H1 (cell line): Measurements from ENCODE around the gene OTOP3. TPM values are rescaled to one million over a fixed set of nuclear protein-coding genes. Genes with fewer than 3 reads are reported as not detected.
A peak's percentile ranks its signal among the peaks of the same experiment; 100 is the strongest.

ENCODE experiments used
- CTCF ChIA-PET: fragments of 300-600 bp; sonication (Branson Sonifier 250); formaldehyde crosslinking; loops from one replicate; lab custom pipeline; 2021; ENCODE audit not compliant: partially characterized antibody; lab: Charles Lee
- POLR2A ChIA-PET: fragments of 300-600 bp; sonication (Branson Sonifier 250); formaldehyde crosslinking; loops from one replicate; lab custom pipeline; 2021; ENCODE audit warnings: inconsistent platforms; ENCODE audit not compliant: partially characterized antibody; lab: Charles Lee
- DNase-seq, 2 experiments: peaks; one replicate each; pipeline versions ENCODE4 v3.0.0 to v3.0.0-alpha.2; 2010 to 2022; ENCODE audit warnings: low spot score in 2 of 2, low read depth in 1 of 2, mixed read lengths in 1 of 2
- FAIRE-seq: peaks from 2 replicates; lab custom pipeline; 2011; peaks lifted over from hg19 to GRCh38; lab: Jason Lieb, UNC
- H2AFZ ChIP-seq: 2 replicates; pipeline ENCODE4 v1.8.1; 2012; ENCODE audit warnings: low read length, inconsistent platforms
- H2AK5ac ChIP-seq: 2 replicates; pipeline ENCODE4 v1.6.1; 2013; ENCODE audit warnings: low read depth, low read length
- H2BK120ac ChIP-seq: replicated peaks from 2 replicates; pipeline ENCODE3; 2013; ENCODE audit warnings: low read depth, low read length, inconsistent platforms
- H2BK12ac ChIP-seq: 2 replicates; pipeline ENCODE4 v1.6.1; 2013; ENCODE audit warnings: low read depth, low read length
- H2BK15ac ChIP-seq: 2 replicates; pipeline ENCODE4 v1.6.1; 2013; ENCODE audit warnings: low read length
- H2BK20ac ChIP-seq: 2 replicates; pipeline ENCODE4 v1.6.1; 2013; ENCODE audit warnings: low read length
- H2BK5ac ChIP-seq: 2 replicates; pipeline ENCODE4 v1.6.1; 2013; ENCODE audit warnings: low read depth, low read length
- H3K14ac ChIP-seq: 2 replicates; pipeline ENCODE4 v1.6.1; 2013; ENCODE audit warnings: inconsistent platforms; ENCODE audit not compliant: insufficient read length
- H3K18ac ChIP-seq: 2 replicates; pipeline ENCODE4 v1.6.1; 2013; ENCODE audit warnings: low read length; ENCODE audit errors: extremely low read depth
- H3K23ac ChIP-seq: 2 replicates; pipeline ENCODE4 v1.6.1; 2013; ENCODE audit warnings: inconsistent platforms; ENCODE audit not compliant: insufficient read length
- H3K23me2 ChIP-seq: 2 replicates; pipeline ENCODE4 v1.6.1; 2013; ENCODE audit warnings: low read depth, low read length
- H3K27ac ChIP-seq: 2 replicates; pipeline ENCODE4 v1.6.1; 2011; ENCODE audit warnings: low read depth, low read length, inconsistent platforms
- H3K27me3 ChIP-seq, 4 experiments: replicated peaks in 1 of 4; 1 replicate in 1 of 4; 2 replicates in 3 of 4; pipeline versions ENCODE4 v1.6.1 to v1.8.1; 2011 to 2013; ENCODE audit warnings: low read length in 3 of 4, mild to moderate bottlenecking in 3 of 4, inconsistent platforms in 2 of 4, mixed read lengths in 2 of 4, moderate library complexity in 1 of 4; ENCODE audit not compliant: control insufficient read depth in 3 of 4, insufficient read depth in 3 of 4; ENCODE audit errors: extremely low read depth in 1 of 4
- H3K36me3 ChIP-seq, 4 experiments: 2 replicates each; pipeline versions ENCODE4 v1.6.1 to v1.8.1; 2011 to 2013; ENCODE audit warnings: mild to moderate bottlenecking in 4 of 4, low read length in 3 of 4, moderate library complexity in 2 of 4, control low read depth in 1 of 4, inconsistent platforms in 1 of 4; ENCODE audit not compliant: insufficient read depth in 4 of 4, control insufficient read depth in 2 of 4
- H3K4ac ChIP-seq: replicated peaks from 2 replicates; pipeline ENCODE3; 2013; ENCODE audit warnings: low read length, low read depth, mixed read lengths, inconsistent platforms; ENCODE audit not compliant: insufficient read length
- H3K4me1 ChIP-seq, 4 experiments: replicated peaks in 1 of 4; 1 replicate in 1 of 4; 2 replicates in 3 of 4; pipeline versions ENCODE4 v1.6.1 to v1.8.1; 2011 to 2013; ENCODE audit warnings: low read length in 3 of 4, inconsistent platforms in 2 of 4, mixed read lengths in 1 of 4; ENCODE audit not compliant: insufficient read depth in 4 of 4, control insufficient read depth in 3 of 4
- H3K4me2 ChIP-seq, 2 experiments: 2 replicates each; pipeline versions ENCODE4 v1.6.1 to v1.8.1; 2011 to 2013; ENCODE audit warnings: low read depth in 2 of 2, low read length in 2 of 2, control low read depth in 1 of 2, inconsistent platforms in 1 of 2, mild to moderate bottlenecking in 1 of 2; ENCODE audit not compliant: insufficient read depth in 1 of 2
- H3K4me3 ChIP-seq, 4 experiments: fragments of 200-600, 300-600 bp in 1 of 4; sonication (generic), shearing (Covaris generic), sonication (Bioruptor Twin) in 1 of 4; 2 replicates each; pipeline versions ENCODE4 v1.5.1 to v1.8.1; 2011 to 2016; ENCODE audit warnings: low read length in 4 of 4, low read depth in 3 of 4, control low read depth in 2 of 4, inconsistent platforms in 2 of 4, mild to moderate bottlenecking in 2 of 4, mixed read lengths in 1 of 4, moderate library complexity in 1 of 4; ENCODE audit not compliant: insufficient read depth in 2 of 4; ENCODE audit errors: extremely low read depth in 1 of 4
- H3K56ac ChIP-seq: replicated peaks from 2 replicates; pipeline ENCODE3; 2013; ENCODE audit warnings: low read depth, mild to moderate bottlenecking, mixed read lengths, low read length, inconsistent platforms; ENCODE audit not compliant: insufficient read length
- H3K79me1 ChIP-seq: 2 replicates; pipeline ENCODE4 v1.6.1; 2013; ENCODE audit warnings: low read depth, low read length, control low read depth
- H3K79me2 ChIP-seq, 2 experiments: 2 replicates each; pipeline versions ENCODE4 v1.6.1 to v1.8.1; 2012 to 2013; ENCODE audit warnings: low read length in 2 of 2, mild to moderate bottlenecking in 2 of 2, inconsistent platforms in 1 of 2; ENCODE audit not compliant: insufficient read depth in 2 of 2, control insufficient read depth in 1 of 2
- H3K9ac ChIP-seq, 4 experiments: replicated peaks in 1 of 4; 1 replicate in 1 of 4; 2 replicates in 3 of 4; pipeline versions ENCODE4 v1.6.1 to v1.8.1; 2011 to 2013; ENCODE audit warnings: low read depth in 3 of 4, low read length in 3 of 4, control low read depth in 2 of 4, mild to moderate bottlenecking in 2 of 4, moderate library complexity in 2 of 4, inconsistent platforms in 1 of 4; ENCODE audit errors: extremely low read depth in 1 of 4
- H3K9me3 ChIP-seq, 2 experiments: 2 replicates each; pipeline versions ENCODE4 v1.6.1 to v1.8.1; 2012 to 2013; ENCODE audit warnings: mild to moderate bottlenecking in 2 of 2, moderate library complexity in 2 of 2, control low read depth in 1 of 2, inconsistent platforms in 1 of 2, low read depth in 1 of 2, low read length in 1 of 2, mixed read lengths in 1 of 2; ENCODE audit not compliant: insufficient read depth in 2 of 2
- H4K20me1 ChIP-seq, 2 experiments: replicated peaks in 1 of 2; 2 replicates each; pipeline versions ENCODE3 to v1.8.1; 2011 to 2013; ENCODE audit warnings: inconsistent platforms in 2 of 2, low read length in 2 of 2, mild to moderate bottlenecking in 1 of 2; ENCODE audit not compliant: insufficient read depth in 2 of 2, control insufficient read depth in 1 of 2
- H4K5ac ChIP-seq: 2 replicates; pipeline ENCODE4 v1.6.1; 2013; ENCODE audit warnings: low read length, low read depth, mixed read lengths, inconsistent platforms; ENCODE audit not compliant: insufficient read length
- H4K8ac ChIP-seq: 2 replicates; pipeline ENCODE4 v1.8.0; 2013; ENCODE audit warnings: mild to moderate bottlenecking, moderate library complexity, low read length, inconsistent platforms; ENCODE audit not compliant: insufficient read depth; ENCODE audit errors: extremely low read depth
- H4K91ac ChIP-seq: replicated peaks from 2 replicates; pipeline ENCODE3; 2013; ENCODE audit warnings: low read length, mixed read lengths, inconsistent platforms; ENCODE audit not compliant: insufficient read length
- BCL11A ChIP-seq, 2 experiments: IDR thresholded peaks; one replicate each; pipeline ENCODE4 v1.6.1; 2011; ENCODE audit warnings: low read depth in 2 of 2, low read length in 2 of 2, mild to moderate bottlenecking in 2 of 2
- BRCA1 ChIP-seq: IDR thresholded peaks from 2 replicates; pipeline ENCODE4 v1.6.1; 2012; ENCODE audit warnings: low read depth, low read length, improper control_type of control experiment
- CBX8 ChIP-seq: fragments of 300-800, 300-1000 bp; sonication (generic); IDR thresholded peaks from 2 replicates; pipeline ENCODE4 v1.7.1; 2016; ENCODE audit warnings: low read depth, low read length, borderline replicate concordance
- KDM1A ChIP-seq: fragments of 200-600, 300-600 bp; sonication (generic); IDR thresholded peaks from 2 replicates; pipeline ENCODE4 v1.7.1; 2016; ENCODE audit warnings: mild to moderate bottlenecking, low read length, borderline replicate concordance
- KDM4A ChIP-seq: IDR thresholded peaks from one replicate; pipeline ENCODE4 v1.7.1; 2012; ENCODE audit warnings: low read depth, mild to moderate bottlenecking, moderate library complexity, low read length, inconsistent platforms; ENCODE audit not compliant: severe bottlenecking
- KDM5A ChIP-seq: fragments of 200-600 bp; IDR thresholded peaks from 2 replicates; pipeline ENCODE4 v1.7.1; 2012; ENCODE audit warnings: mild to moderate bottlenecking, low read length, inconsistent platforms, mixed read lengths
- NANOG ChIP-seq: IDR thresholded peaks from 2 replicates; pipeline ENCODE4 v1.6.1; 2011; ENCODE audit warnings: low read length, low read depth, mild to moderate bottlenecking, inconsistent platforms; ENCODE audit not compliant: insufficient read depth, poor library complexity, severe bottlenecking
- RFX5 ChIP-seq: IDR thresholded peaks from 2 replicates; pipeline ENCODE4 v1.6.1; 2011; ENCODE audit warnings: low read depth, low read length, improper control_type of control experiment, borderline replicate concordance
- SP1 ChIP-seq: IDR thresholded peaks from 2 replicates; pipeline ENCODE4 v1.6.1; 2011; ENCODE audit warnings: low read depth, low read length
- TCF12 ChIP-seq: IDR thresholded peaks from 2 replicates; pipeline ENCODE4 v1.6.1; 2011; ENCODE audit warnings: low read depth, mild to moderate bottlenecking, low read length
- WGBS, 2 experiments: shearing (Covaris generic) in 1 of 2; methylation state at CpG; one replicate each; pipeline versions ENCODE4 v1.1.6 to v1.1.7; 2013 to 2015; ENCODE audit warnings: low lambda C conversion rate in 2 of 2, mixed read lengths in 2 of 2, inconsistent platforms in 1 of 2, low coverage in 1 of 2, missing lambda C conversion rate in 1 of 2; ENCODE audit not compliant: insufficient replicate concordance in 2 of 2, insufficient coverage in 1 of 2, insufficient read length in 1 of 2; ENCODE audit errors: extremely low coverage in 1 of 2, missing lambda C conversion rate in 1 of 2; 5-methylcytosine and 5-hydroxymethylcytosine counted together
- polyA plus RNA-seq, 7 experiments: library from polyadenylated mRNA; depleted of rRNA in 3 of 7; stranded (reverse) in 5 of 7; unstranded in 2 of 7; fragments of >200 nt in 5 of 7; fragments of 200-250 nt in 2 of 7; gene quantifications; 1 replicate in 5 of 7; 2 replicates in 1 of 7; 4 replicates in 1 of 7; pipeline versions ENCODE4 v1.2.1 to v1.2.3, GENCODE V29; 2011 to 2013; ENCODE audit warnings: missing spikeins in 2 of 7, mixed read lengths in 2 of 7
- total RNA-seq: library from RNA; stranded (reverse); fragmentation: NEBNext Ultra II Directional; extraction: Animal tissue kit (Norgen Biotek cat#: 25700); gene quantifications from 2 replicates; pipeline ENCODE4 v1.2.1, GENCODE V29; 2021

OTOP3 gene
- total and polyA plus RNA-seq, 2 of the 8 experiments (the other 6 are each of a cell fraction or from before 2014, with no cell fraction given): 0.05 TPM; not detected in 1

GRCh38 chr17:74917430-74917829 lies 18.3 kb upstream of the OTOP3 start:
- Histone ChIP-seq H3K23ac (no peak overlapping the region), H3K36me3 (no peaks in the 10 kb centered on the region), H3K4me2 (no peak overlapping the region), H2BK120ac (no peak overlapping the region), H3K27ac (no peak overlapping the region), H3K9ac (no peak overlapping the region; a peak in 1 of 7 replicates), H3K4ac (peak overlapping the region; percentile 23), H4K5ac (no peak overlapping the region), H3K4me1 (peaks cover 0 to 9% (median 8%) of the 10 kb centered on the region in 4 experiments; a peak in 6 of 7 replicates), H3K4me3 (no peak overlapping the region), H3K23me2 (no peaks in the 10 kb centered on the region), H3K9me3 (no peaks in the 10 kb centered on the region), H2BK20ac (no peak overlapping the region), H3K27me3 (peaks cover 3 to 9% (median 4%) of the 10 kb centered on the region in 4 experiments), H3K79me1 (no peaks in the 10 kb centered on the region), H2BK5ac (no peak overlapping the region), H4K20me1 (peaks cover 0 to 4% of the 10 kb centered on the region in 2 experiments), H3K56ac (no peak overlapping the region), H2BK12ac (no peak overlapping the region), H4K91ac (no peak overlapping the region), H2AK5ac (no peak overlapping the region), H2AFZ (no peak overlapping the region), H2BK15ac (no peak overlapping the region), H3K79me2 (no peaks in the 10 kb centered on the region), H3K14ac (no peak overlapping the region), H3K18ac (no peak overlapping the region), H4K8ac (no peak overlapping the region)
- CTCF ChIA-PET: interaction anchor here (0.6 to 49.9 kb wide), 3 partner anchors 21 to 89 kb away, joined by 3 to 1072 read pairs (median 3); no protein-coding TSS in a partner anchor
- POLR2A ChIA-PET: interaction anchor here (1.0 to 2.3 kb wide), 2 partner anchors 9 to 11 kb away, joined by 3 to 7 read pairs; no protein-coding TSS in a partner anchor
- FAIRE-seq (no peak), DNase-seq (no peak)
- TF ChIP-seq SP1 (no peak), NANOG (no peak), KDM4A (no peak), TCF12 (no peak), KDM5A (no peak), BRCA1 (no peak), RFX5 (no peak), BCL11A (IDR thresholded peaks at IDR 0.05; ENCODE audit: low read depth in 2 of 2, low read length in 2 of 2) (no peak), KDM1A (no peak), CBX8 (no peak)
- WGBS, 2 experiments: 88% methylated on average over 9 of the region's 10 CpGs; no CpG with 5 or more reads in 1 of the 2 experiments
